Activated CD8-positive, alpha-beta memory T cell treated with anti-CD3 and anti-CD28 coated beads, Interleukin-2, amount 50 U/mL, for 24 hours (primary cell): ENCODE results near the gene MME.
"Not testable (repeated sequence)": the region's sequence is repeated elsewhere in the genome, so short reads cannot be mapped to it uniquely, and the experiment has no call there.

Experiments
- DNase-seq: peaks from one replicate; pipeline ENCODE4 v3.0.0-alpha.2; 2020; ENCODE audit errors: extremely low read depth

Gene MME

DNA sequence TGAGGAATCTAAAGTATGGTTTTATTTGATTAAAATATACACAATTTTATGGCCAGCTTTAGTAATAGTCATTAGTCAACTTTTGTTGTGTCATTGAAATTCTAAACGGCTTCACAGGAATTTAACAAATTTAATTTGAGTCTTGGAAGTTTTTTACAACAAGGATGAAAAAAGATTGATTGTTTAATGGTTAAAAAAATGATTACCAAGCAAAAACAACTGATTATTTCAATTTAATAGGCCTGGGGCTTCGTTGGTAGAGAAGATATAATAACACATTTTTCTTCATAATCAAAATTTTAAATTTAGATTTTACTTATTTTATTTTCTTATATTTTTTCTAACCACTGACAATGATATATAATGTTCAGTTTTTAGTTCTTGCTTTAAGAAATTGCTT lies 4.4 kb downstream of the MME start:
- no peak for DNase-seq

DNA sequence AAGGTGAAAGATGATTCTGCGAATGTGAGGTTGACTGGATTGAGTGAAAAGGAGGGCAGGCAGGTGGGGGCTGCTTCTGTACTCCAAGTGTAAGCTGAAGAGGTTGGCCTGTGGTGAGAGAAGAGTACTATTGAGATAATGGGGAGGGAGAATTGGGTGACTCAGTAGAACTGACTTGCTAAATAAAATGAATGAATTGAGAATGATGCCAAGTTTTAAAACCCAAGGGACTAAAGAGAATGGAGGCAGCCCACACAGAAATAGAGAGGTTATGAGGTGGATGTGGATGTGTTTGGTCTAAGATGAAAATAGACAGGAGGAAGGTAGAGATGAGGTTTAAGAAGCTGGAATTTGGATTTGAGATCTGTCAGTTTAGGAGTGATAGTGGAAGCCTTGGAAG lies 5.9 kb downstream of the MME start:
- DNase-seq = no peak

DNA sequence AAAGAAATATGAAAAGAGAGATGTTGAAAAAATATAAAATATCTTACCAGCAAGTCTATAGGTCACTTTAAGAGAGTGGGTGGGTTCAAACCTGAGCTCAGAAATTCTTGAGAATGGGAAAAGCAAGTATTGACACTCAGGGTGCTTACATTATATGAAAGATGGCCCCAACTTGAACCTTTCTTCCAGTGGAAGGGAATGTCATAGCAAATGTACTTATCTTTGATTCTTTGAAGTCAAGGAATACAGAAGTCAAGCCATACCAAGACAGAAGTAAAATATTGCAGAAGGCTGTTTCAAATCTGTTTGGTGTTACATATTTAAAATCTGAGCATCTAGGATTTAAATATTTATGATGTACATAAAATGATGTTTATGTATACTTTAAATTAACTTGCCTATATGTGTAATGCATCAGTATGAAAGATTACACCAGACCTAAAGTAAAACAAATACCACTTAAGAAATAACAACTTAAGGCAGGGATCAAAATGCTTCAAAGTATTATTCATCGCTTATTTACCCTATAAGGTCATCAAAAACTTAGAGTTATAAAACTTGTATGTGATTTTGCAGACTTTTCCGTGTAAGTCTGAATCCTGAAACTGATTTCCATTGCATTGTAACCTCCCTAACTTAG lies 8.7 kb downstream of the MME start:
- no peak for DNase-seq

DNA sequence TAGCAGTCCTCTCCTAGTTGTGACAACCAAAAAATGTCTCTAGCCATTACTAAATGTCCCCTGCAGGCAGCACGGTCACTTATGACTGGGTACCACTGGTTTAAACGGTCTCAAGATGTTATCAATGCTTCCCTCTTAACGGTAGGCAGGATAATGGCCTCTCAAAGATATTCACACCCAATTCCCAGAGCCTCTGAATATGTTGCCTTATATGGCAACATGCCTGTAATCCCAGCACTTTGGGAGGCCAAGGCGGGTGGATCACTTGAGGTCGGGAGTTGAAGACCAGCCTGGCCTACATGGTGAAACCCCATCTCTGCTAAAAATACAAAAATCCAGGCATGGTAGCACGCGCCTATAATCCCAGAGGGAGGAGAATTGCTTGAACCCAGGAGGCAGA lies 9.4 kb downstream of the MME start:
- DNase-seq = no peak

DNA sequence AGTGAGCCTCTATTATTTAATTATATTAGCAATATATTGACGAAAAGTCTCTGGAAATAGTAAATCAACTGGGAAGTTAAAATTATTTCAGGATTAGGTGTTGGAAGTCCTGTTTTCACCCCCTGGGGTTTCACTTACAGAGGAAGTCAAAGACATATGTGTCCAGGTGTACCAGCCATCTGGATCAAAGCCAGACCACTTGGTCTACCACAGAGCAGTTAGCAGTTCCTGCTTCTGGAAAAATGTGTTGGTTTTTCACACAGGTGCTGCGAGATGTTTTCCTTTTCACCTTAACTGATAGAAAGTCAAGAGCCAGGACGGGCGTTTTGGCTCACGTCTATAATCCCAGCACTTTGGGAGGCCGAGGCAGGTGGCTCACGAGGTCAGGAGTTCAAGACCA lies 13.1 kb downstream of the MME start:
- no peak for DNase-seq

DNA sequence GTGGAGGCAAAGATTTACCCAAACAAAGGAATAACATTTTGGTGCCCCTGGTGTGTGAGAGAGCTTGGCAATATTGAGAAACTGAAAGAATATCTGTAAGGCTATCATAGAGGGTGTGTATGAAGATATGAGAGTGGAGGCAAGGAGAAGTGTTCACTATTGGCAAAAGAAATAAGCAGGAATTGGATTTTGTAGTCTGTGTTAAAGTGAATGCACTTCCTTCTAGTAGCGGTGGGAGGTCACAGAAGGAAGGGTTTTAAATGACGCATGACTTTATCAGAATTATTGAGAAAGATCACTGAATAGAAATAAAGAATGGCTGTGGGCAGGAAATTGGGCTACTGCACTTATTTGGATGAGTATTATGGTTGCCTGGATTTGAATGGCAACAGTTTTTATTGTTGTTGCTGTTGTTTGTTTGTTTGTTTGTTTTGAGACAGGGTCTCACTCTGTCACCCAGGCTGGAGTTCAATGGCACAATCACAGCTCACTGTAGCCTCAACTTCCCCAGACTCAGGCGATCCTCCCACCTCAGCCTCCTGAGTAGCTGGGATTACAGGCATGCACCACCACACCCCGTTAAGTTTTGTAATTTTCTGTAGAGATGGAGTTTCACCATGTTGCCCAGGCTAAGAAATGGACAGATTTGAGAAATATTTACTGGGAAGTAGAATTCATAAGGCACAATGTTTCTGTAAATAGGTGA lies 16.3 kb downstream of the MME start:
- DNase-seq = no peak

DNA sequence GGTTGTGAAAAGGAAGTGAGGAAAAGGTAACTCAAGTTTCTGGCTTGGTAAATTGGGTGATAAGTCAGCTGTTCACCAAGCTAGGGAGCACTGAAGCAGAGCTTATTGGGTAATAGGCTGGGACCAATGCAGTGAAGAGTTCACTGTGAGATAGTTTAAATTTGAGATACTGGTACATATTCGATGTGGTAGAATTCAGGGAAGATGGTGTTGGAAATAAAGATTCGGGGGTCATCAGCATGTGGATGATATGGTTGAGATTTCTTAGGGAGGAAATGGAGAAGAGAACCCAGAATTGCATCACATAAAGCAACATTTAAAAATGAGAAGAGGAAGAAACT lies 16.9 kb downstream of the MME start:
- no peak for DNase-seq

DNA sequence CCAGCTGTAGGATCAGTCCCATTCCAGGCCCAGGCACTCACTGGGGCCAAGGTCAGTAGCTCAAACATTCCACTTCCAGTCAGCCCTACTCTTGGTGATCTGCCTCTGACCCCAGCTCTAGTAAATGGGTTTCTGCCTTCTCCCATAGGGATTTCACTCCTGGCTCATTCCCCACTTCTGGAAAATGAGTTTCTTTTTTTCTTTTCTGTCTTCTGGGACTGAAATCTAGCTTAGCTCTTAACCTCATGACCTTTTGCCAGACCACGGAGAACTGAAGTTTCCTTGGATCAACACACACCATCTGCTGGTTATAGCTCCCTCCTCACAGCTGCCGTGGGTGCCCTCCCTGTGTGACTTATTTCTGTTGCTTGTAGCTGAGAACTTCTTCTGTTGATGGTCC lies 21.3 kb downstream of the MME start:
- no peak for DNase-seq

DNA sequence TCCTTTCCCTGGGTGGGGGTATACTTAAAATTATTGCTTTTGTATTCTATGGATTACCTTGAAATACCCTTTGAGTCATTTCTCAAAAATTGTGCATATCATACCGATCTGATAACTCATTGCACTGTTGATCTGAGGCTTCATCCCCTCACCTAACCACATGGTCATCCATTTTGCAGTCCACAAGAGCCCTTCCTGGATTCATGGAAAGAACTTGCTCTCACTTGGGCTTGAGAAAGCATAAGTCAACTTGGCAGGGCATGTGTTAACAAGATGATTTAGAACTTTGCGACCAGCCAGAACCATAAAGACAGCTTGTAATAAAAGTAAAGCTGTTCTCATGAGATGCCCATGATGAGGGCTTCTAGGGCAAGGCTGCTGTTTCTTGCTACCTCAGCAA lies 22.2 kb downstream of the MME start:
- DNase-seq = no peak

DNA sequence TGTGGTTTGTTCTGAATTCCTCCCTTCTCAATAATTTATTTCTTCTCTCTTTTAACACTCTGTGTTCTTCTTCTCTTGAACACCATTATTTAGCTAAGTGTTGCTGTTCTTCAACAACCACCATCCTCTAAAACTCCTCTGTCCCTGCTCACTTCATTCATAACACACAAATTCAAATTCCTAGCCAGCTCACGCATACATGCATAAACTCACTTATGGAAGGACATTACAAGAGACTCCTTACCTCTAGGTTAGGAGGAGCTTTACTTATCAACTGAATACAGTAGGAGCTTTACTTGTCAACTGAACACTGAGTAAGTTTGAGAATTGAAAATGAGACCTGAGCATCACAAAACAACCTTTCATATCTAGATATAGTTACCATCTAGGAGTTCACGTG lies 23.6 kb downstream of the MME start:
- no peak for DNase-seq

DNA sequence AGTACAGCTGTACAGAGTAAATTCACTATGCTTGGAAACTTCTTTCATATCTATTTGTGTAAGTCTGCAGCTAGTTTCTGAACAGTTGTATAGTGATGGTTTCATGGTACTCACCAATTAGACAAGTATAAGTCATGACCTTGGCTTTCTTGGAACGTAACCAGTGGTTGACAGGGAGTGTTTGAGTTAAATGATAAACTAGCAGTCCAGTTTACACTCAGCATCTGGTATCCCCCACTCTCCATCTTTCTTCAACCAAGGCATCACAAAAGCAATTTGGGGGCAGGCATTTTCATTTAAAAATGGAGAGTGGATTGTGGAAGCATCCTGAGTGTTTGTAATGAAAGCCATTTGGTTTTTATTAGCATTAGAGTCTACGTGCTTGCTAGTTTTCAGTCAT lies 26.0 kb downstream of the MME start:
- DNase-seq = no peak

DNA sequence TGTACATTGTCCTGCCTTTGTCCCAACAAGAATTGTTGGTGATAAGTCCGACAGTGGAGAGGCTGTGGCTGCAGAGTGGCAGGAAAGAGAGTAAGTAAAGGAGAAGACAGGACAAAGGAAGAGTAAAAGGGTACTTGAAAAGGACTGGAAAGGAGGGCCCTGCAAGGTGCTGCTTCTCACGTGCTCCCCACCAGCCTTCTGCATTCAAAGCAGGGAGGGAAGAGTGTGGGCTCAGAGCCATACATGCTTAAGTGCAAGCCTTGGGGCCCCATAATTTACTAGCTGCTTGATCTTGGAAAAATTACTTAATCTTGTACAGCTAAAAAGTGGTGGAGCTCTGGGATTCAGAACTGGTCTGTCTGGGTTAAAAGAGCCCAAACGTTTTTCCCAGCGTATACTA lies 29.9 kb downstream of the MME start:
- no peak for DNase-seq

DNA sequence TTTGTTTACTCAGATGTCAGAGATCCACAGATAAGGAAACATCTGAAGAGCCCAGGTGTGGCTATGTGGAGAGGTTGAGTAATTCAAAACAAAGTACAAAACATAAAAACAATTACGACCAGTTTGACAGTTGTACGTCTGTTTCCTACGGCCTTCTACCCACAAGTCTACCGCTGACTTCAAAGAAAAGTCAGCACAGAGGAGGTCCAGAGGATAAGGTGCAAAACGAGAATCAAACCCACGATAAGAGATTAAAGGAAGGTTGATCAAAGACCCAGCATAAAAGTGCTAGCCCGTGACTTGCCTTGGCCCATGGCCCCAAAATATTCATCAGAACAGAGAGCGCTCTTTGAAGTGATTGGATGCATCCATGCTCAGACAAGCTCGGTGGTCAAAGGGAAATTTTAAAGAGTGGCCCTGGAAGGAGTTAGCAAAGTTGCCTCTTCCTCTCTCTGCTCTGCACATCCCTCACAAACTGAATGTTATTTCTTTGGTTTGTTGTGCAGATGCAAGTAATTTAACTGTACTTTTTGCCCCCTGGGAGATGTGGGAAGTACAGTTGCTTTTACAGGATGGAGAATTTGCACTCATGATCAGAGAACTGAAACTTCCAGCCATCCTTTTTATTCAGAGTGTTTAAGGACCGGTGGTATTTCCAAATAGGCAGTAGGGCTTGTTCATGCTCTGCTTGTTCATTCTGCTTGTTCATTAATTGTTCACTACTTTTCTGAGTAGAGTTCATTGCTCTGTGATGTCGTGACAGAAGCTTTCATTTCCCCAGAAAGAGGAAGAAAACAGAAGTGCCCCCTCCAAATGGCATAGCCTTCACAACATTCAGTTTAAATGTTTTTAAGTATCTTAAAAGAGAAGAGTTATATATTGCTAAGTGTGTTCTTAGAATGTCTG lies 31.1 kb downstream of the MME start:
- no peak for DNase-seq

DNA sequence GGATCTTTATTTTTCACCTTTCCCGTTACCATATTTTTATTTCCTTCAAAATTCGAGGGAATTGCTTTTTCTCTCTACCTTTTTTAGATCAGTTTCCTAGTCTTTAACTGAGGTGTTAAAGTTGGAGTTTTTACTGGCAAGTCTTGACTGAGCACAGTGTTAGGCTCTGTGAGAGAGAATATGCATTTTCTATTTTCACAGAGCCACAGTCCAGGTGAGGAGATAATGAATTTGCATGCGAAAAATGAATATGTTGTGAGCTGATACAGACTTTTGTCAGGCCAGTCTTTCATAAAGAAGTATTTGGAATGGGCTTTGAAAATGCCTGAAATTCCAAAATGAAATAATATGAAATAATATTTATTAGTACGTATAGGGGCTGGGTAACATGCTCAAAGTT lies 31.9 kb downstream of the MME start:
- no peak for DNase-seq

DNA sequence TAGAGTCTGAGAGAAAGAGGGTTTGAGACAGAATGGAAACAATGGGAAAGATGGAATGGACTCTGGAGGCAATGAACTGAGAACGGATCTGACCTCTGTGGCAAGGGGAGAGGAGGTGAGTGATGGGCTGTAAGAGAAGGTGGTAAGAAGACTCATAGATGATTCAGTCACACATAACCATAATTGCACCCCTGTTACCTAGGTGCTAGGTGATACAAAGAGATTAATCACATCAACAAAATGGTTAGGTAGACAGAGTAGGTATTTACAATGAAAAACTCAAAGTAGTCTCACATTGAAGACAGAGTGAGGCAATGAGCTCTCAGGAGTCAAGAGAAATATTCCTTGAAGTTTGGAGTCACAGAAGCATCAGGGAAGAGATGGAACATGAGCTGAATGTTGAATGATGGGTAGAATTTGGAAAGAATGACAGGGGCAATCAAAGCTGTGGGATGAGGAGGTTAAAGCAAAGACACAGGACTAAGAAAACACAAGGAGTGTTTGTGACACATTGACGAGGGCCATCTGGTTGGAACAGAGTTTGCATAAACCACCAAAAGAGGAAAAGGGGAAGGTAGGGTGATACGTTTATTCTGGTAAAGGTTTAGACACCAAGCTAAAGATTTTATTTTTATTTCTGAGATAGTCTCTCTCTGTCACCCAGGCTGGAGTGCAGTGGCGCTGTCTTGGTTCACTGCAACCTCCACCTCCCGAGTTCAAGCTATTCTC lies 32.7 kb downstream of the MME start:
- DNase-seq = no peak

DNA sequence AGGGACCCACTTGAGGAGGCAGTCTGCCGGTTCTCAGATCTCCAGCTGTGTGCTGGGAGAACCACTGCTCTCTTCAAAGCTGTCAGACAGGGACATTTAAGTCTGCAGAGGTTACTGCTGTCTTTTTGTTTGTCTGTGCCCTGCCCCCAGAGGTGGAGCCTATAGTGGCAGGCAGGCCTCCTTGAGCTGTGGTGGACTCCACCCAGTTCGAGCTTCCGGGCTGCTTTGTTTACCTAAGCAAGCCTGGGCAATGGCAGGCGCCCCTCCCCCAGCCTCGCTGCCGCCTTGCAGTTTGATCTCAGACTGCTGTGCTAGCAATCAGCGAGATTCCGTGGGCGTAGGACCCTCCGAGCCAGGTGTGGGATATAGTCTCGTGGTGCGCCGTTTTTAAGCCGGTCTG lies 44.6 kb downstream of the MME start:
- DNase-seq = not testable (repeated sequence)

DNA sequence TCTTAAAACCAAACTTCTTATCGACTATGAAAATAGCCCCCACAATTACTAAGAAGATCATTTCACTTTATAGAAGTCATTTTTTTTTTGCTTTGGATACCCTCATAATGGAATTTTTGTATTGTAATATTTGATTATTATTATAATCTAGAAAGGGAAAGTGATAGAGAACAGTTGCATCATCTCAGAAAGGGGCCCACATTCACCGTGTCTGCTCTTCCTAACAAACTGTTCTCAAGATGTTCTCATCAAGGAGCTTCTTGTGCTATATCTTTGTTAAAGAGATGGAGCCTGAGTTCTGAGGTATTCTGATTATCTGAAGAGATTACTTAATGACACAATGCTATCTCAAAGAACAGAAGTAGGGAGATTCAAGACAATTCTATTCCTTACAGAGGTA lies 49.3 kb downstream of the MME start:
- no peak for DNase-seq

DNA sequence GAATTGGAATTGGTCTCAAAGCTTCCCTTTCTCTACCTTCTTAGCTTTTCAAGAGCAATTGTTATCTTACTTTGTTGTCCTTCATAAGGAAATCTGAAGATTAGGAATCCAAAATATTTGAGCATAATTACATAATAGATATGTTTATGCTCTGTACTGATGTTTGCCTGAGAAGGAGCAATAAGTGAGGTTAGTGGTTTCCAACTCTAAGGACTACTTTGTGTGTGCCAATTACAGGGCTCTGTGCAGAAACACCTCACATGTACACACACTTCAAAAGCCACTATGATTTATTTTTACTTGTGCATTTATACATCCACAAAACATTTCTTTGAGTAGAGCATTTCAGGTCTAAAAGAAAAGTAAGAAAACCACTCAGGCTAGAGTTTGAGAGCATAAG lies 49.9 kb downstream of the MME start:
- no peak for DNase-seq

DNA sequence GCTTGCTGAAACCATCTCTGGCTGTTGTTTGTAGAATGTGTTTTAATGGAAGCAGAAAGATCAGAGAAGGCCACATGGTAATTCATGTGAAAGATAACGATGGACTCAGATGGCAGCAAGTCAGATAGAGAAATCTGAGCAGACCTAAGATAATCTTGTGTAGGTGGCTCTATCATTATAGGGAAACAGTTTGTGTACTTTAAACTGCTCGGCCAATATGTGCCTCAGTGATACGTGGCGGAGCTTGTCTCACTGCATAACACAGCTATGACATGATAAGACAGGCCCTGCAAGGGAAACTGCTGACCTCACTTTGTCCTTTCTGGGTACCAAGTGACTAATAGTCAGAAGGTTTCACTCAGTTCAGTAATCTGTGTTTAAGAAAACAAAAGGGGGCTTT lies 51.0 kb downstream of the MME start:
- no peak for DNase-seq

DNA sequence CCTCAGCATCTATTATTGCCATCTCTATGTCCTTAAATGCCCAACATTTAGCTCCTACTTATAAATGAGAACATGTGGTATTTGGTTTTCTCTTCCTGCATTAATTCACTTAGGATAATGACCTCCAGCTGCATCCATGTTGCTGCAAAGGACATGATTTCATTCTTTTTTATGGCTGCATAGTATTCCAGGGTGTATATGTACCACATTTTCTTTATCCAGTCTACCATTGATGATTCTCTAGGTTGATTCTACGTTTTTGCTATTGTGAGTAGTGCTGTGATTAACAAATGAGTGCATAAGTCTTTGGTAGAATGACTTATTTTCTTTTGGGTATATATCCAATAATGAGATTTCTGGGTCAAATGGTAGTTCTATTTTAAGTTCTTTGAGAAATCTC lies 54.2 kb downstream of the MME start:
- DNase-seq = not testable (repeated sequence)

DNA sequence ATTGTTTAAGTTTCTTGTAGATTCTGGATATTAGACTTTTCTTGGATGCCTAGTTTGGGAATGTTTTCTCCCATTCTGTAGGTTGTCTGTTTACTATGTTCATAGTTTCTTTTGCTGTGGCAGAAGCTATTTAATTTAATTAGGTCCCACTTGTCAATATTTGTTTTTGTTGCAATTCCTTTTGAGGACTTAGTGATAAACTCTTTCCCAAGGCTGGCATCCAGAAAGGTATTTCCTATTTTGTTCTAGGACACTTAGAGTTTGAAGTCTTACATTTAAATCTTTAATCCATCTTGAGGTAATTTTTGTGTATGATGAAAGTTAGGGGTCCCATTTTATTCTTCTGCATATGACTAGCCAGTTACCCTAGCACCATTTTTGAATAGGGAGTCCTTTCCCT lies 54.9 kb downstream of the MME start:
- no peak for DNase-seq

DNA sequence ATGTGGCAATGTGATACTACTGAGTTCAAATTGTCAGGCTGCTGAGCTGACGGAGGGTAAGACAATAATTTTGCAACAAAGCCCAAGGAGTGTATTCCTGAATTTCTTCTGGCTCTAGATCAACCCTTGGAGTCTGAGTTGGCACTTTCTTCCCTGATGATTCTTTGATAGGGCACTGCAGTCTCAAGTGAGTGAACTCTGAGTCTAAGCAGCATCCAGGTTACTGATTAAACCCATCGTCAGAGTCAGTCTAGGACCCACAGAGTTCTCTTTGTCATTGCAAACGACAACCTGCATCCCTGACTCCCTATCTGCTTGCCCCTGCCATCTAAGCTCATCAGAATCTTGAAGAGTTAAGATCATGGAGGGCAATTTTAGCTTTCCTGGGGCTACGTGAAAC lies 58.6 kb downstream of the MME start:
- DNase-seq = no peak
